SHP77 (cell line): ENCODE results near the gene RERE.

ENCODE experiments used
- DNase-seq, 2 experiments: peaks; one replicate each; lab custom pipeline; 2025; lab: John Stamatoyannopoulos, UW

The RERE gene

DNA sequence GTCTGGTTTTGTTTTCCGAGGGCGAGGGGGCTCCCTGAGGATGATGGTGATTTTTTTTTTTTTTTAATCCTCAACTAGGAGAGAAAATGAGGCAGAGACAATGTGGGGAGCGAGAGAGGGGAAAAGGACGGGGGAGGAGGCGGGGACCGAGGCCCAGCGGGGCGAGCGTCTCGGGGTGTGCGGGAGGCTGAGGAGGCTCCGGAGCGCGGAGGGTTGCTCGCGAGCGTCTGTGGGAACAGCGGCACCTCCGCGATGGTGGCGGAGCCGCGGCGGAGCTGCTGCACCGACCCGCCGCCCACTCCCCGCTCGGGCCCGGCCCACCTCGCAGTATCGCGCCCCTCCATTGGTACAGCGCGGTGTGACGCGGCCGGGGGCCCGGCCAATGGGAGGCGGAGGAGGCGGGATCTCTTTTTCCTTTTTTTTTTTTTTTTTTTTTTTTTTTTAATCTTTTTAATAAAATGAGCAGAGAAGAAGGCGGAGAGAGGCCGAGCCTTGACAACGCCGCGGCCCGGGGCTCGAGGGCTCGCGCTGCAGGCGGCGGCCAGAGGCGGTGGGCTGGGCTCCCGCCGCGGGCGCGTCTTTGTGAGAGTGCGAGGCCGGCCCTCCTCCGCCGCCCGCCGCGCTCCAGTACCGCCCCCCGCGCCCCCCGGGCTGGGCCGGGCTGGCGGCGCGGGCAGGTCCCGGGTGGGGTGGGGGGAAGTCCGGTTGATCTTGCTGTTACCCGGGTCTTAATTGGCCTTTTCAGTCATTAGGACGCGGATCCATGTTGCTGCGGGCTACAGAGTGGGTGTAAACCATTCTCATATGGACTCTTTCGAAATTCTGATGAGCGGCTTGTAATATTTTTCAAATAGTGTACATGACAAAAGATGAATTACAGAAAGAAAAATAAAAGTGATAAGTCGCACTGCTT lies at the start of gene RERE:
Gene RERE (minus strand): TSS at position 229 of the 913 bp plus-strand sequence.
- DNase-seq, result peak; percentile 84 to 86

DNA sequence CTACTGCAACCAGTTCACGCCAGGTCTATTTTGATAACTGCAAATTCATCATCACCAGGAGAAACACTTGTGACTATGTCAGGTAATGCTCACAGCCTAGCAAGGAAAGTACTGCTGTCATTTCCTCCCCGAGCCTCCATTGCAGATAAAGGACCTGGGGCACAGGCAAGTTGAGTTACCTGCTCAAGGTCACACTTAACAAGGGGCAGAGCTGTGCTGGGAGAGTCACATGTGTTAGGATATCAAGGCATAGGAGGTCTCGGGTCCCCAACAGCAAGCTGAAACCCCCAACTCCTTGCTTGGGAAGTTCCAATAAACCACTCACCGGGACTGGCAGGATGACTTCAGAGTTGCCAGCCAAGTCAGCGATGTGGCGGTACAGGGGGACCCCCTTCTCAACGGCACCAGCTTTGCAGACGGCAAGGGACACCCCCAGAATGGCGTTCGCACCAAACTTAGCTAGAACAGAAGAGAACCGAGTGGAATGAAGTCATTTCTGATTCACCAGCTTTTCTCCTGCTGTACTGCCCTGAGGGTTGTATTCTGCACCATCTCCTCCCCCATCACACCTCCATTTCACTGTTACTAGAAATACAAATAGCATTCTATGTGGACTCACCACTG lies 49.5 kb upstream of the RERE start:
- DNase-seq, result no peak

DNA sequence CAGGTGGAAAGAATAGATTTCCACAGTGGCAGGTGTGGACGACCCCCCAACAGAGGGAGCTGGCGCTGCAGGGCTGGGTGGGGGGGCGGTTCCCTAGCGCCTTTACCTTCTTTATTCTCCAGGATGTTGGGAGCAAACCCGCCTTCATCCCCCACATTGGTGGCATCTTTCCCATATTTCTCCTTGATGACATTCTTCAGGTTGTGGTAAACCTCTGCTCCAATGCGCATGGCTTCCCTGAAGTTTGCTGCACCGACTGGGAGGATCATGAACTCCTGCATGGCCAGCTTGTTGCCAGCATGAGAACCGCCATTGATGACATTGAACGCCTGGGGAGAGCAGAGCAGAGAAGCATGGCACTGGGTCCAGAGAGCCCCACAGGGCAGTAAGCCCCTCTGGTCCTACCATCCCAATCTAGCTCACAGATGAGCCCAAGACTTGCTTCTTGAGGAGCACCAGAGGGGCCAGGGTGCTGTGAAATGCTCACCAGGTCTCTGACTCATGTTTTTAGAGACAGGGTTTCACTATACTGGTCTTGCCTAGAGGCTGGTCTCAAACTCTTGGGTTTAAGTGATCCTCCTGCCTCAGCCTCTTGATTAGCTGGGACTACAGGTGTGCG lies 48.8 kb upstream of the RERE start:
- DNase-seq, result no peak

DNA sequence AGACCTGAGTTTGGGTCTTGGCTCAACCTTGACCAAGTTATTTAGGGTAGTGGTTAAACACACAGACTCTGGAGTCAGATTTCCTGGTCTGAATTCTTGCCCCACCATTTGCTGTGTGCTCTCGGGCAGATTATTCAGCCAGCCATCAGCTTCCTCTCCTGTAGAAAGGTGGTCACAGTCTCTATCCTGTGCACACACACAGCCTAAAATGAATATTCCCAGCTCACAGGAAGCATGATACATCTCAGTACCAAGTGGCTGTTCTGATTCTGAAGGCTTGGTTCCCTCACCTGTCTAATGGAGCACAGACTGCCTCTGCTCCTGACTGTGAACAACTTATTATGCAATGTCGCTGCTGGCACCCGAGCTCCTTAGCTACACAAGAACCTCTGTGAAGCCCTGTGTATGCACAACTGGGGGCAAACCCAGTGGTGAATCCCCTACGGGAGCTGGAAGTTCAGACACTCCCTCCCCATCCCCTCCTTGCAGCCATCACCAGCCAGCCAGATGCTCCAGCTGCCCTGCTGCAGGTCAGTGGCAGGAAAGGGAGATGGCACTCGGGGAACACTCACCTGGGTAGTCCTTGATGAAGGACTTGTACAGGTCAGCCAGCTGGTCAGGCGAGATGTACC lies 47.4 kb upstream of the RERE start:
- no peak for DNase-seq

DNA sequence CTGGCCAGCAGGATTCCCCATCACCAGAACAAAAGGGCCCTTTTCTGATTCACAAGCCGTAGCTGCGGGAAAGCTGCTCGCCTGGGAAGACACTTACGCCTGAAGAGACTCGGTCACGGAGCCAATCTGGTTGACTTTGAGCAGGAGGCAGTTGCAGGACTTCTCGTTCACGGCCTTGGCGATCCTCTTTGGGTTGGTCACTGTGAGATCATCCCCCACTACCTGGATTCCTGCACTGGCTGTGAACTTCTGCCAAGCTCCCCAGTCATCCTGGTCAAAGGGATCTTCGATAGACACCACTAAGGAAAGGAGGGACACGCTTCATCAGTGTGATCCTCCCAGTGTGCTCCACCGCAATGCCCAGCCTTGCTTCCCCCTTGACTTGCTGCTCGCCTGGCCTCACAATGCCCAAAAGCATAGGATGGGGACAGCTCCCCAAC lies 46.4 kb upstream of the RERE start:
- DNase-seq, result no peak

DNA sequence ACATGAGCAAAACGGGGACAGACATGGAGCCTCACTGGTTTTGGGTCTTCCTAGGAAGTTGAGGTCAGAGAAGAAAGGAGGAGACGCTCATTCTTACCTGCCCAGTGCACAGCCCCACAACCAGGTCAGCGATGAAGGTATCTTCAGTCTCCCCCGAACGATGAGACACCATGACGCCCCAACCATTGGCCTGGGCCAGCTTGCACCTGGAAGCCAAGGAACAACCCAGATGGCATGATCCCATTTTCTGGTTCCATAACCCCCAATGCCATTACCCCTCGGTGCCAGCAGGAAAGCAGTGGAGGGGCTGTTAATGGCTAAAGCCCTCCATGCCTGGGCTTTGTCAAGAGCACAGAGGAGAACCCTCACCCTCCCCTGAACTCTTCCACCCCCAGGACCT lies 45.7 kb upstream of the RERE start:
- DNase-seq, result no peak

DNA sequence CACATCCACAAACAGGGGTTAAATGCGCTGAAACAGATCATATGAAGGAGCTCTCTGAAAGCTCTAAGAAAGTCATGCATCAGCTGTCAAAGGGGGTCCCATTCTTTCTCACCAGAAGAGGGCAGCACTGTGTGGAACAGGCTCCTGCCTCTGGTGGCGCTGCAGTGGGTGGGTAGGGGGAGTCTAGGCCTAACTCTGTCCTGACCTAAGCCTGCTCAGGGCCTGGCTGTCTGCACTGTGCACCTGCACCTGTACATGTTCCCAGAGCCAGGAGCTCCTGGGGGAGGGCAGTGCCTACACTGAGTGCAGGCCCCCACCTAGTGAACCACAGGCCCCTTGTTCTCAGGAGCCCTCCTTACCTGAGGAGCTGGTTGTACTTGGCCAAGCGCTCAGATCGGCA lies 45.1 kb upstream of the RERE start:
- DNase-seq, result peak; percentile 24 to 29

DNA sequence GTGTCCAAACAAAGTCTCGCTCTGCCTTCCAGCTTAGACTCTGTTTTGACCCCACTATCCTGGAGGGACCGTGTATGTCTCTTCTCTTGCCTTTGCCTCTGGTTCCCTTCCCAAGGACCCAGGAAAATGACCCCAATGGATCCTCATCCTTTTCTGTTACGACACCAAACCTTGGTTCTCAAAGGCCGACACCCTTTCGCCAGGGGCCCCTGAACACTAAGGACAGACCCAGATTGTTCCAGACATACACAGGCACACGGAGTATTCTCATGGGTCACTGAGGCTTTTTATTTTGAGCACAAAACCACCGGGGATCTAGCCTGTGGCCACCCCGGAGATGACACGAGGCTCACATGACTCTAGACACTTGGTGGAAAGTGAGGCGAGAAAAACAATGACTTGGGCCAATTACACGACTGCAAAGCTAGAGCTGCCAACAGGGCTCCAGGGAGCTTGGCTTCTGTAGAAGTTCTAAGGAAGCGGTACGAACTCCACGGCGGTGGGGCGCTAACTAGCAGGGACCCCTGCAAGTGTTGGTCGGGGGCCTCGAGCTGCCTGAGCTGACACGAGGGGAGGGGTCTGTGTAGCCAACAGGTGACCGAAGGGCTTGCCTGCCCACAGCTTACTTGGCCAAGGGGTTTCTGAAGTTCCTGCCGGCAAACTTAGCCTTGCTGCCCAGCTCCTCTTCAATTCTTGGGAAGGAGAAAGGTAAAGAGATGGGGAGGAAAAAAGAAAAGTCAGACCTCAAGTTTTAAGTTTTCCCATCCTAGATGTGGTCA lies 43.5 kb upstream of the RERE start:
- DNase-seq, result no peak

DNA sequence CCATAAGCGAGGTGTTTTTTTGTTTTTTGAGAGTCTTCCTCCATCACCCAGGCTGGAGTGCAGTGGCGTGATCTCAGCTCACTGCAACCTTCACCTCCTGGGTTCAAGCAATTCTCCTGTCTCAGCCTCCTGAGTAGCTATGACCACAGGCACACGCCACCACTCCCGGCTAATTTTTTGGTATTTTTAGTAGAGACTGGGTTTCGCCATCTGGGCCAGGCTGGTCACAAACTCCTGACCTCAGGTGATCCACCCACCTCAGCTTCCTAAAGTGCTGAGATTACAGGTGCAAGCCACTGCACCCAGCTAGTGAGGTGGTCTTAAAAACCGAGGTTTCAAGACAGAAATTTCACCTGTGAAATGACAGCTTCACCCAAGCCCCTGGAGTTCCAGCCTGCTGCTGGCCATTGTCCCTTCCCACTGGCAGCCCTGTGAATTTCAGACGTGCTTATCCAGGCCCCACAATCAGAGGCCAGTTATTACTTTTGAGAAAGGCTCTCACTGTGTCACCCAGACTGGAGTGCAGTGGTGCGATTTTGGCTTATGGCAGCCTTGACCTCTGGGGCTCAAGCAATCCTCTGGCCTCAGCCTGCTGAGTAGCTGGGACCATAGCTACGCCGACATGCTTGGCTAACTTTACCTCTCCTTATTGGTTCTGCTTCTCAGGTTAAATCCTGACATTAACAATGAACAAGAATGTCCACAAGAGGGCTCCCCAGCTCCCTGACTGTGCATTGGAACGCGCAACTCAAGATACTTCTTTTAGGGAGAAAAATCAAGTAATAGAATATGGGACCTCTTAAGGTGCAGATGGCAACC lies 41.7 kb upstream of the RERE start:
- peak in 1 of 2 experiments; percentile 28 for DNase-seq

DNA sequence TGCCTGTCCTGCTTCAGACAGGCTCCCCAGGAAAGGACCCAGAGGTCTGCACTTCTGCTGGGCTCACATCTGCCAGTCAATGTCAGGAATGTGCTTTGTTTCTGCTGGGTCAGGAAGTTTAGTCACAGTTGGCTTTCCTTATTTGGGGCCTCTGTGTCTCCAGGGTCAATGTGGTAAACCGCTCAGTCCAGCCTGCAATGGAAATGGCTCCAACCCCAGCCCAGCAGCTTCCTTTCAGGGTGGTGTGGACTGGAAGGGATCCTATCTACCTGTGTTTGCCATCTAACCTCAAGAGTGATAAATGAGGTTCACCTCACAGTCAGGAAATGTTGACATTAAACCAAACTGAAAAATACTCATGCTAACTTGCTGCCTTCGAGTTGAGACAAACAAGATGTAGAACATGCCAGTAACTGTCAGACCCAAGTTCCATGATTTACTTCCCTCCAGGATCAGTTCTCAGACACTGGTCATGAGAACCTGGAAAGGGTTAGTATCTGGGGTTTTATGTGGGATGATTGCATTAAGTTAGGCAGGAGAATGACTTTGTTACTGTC lies 40.8 kb upstream of the RERE start:
- DNase-seq, result no peak

DNA sequence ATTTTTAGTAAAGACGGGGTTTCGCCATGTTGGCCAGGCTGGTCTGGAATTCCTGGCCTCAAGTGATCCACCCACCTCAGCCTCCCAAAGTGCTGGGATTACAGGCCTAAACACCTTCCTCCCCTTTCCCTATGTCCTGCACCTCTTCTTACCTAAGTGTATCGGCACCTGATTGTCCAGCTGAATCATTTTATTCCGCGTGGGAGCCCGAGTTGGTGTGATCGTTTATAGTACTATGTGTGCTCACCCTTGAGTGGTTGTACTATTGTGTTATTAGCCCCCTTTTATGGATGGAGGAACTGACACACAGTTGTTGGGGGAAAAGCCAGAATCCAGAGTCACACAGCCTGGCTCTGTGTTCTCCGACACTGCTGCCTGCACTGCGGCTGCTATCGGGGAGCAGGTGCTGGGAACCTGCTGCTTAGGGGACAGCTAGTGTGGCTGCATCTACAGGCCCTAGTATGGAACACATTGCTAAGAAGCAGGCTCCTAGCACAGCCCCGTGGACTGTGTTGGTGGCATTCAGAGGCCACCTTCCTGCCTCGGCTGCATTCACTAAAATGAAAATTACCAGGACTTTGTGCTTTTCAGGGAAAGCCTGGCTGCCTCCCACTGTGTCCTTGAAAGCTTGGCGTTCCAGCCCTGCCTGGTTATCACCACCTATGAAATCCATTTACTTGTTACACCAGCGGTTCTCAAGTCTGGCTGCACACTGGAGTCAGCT lies 39.4 kb upstream of the RERE start:
- DNase-seq, result no peak

DNA sequence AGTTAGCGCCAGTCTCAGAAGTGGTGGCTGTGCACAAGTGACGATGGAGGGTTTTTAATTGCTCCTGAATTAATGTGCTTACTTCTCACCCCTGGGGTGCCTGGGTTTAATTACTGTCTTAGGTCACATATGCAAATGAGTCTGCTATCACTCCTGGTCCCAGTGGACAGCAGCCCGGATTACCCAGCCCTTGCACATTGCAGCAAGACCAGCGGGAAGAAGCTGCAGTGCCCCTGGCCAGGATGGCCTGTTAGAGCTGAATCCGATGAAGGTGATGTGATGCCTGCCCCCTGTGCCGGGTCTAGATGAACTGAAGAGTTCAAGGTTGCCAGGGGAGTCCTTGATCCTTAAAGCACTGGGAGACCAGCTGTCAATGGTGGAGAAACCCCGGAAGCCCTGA lies 36.8 kb upstream of the RERE start:
- no peak for DNase-seq

DNA sequence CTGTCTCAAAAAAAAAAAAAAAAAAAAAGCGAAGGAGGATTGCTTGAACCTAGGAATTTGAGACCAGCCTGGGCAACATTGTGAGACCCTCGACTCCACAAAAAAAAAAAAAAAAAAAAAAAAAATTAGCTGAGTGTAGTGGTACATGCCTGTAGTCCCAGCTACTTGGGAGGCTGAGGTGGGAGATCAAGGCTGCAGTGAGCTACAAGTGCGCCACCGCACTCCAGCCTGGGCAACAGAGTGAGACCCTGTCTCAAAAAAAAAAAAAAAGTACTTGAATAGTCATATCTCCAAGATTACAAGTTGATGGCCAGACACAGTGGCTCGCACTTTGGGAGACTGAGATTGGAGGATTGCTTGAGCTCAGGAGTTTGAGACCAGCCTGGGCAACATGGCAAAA lies 33.6 kb upstream of the RERE start:
- no peak for DNase-seq

DNA sequence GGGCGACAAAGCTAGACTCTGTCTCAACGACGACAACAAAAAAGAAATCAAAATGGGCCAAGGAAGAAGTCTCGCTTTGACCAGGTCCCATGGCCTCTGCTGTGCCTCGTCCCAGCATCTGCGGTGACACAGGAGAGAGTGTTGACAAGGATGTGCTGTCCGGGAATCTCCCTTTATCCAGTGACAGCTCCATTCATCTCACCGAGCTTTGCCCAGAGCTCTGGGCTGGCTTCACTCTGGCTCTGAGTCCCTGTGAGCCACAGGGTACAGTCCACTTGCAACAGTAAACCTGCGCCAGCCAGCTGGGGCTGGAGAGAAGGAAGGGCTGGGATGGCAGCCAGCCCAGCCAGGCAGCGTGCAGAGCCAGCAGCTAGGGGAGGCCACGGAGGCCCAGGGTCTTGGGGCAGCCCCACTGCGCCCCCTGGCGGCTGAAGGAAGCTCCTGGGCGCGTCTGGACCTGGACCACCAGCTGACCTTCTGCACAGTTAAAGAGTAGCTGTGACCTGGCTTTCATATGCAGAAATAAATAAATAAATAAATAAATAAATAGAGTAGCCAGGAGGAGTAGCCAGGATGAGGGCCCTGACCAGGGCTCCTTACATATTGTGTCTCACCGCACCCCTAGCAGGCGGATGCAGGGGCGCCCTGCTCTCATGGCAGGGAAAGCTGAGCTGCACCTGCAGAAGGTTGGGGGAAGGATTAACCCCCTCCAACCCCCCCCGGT lies 31.4 kb upstream of the RERE start:
- peak; percentile 88 to 92 for DNase-seq

DNA sequence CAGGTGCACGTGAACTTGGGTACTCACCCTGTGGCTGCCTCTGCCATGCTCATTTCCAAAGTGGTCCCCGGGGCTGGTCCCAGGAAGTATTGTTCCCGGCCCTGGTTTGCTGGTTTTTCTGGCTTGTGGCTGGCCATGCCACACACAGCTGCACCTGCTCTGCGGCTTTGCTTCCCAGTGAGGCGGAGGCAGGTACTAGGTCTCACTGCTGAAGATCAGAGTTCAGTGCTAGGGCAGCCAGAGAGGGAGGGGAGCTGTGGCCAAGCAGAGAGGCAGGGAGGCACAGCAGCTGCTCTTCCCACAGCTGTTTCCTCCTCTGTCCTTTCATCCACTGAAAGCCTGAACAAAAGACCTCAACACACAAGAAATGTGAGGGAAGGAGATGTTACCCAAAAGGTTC lies 30.6 kb upstream of the RERE start:
- peak; percentile 38 to 65 for DNase-seq

DNA sequence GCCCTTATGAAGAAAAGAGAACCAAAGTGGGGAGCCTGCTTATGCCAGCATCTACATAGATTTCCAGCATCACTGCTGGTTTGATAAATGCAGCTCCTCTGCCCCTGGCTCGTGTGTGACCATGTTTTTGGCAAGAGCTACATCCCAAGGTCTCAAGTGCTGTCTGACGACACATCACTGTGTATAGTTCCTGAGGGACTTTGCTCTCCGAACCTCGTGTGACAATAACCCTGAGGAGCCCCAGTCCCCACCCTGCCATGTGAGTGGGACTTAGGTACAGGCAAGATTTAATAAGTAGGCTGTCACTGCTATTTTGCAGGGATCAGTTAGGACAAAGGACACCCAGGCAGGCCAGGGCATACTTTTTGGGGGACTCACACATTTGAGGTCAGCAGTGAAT lies 28.8 kb upstream of the RERE start:
- no peak for DNase-seq

DNA sequence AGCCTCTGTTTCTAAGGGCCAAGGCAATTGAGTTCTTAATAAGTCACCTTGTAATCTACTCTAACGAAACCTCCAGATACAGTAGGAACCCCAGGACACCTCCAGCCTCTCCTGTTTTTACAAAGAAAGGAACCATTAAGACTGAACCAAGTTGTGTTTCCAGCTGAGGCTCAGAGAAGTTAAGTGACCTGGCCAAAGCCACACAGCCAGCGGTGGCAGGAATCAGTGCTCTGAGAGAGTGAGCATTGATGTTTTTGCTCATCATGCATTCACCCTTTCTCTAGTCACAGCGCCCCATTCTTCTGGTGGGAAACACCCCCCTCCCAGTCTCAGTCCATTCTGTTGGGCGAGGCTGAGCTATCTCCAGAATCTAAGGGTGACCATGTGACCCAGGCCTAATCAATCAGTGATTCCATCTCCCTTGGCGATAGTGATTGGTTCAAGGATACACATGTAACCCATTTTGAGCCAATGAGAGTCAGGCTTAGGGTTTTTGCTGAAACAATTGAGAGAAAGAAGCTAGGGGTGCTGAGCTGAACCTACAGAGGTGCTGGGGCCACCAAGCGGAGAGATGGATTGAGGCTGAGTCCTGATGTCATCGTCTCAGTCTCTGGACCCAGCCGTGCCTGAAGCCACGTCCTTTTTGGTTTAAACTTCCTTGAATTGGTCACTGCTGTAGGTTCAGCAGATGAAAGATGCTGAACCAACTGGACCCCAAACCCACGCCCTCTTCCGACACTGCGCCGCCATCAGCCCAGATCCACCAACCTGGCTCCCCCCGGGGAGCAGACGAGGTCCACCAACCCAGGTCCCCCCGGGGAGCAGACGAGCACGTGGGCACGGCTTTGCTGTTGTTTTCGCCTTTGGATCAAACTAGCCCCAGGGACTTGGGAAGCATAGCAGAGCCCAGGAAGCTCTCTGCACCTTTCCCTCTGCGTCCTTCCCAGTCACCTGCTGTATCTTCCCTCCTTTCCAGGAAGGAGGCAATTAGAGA lies 28.0 kb upstream of the RERE start:
- DNase-seq, result no peak

DNA sequence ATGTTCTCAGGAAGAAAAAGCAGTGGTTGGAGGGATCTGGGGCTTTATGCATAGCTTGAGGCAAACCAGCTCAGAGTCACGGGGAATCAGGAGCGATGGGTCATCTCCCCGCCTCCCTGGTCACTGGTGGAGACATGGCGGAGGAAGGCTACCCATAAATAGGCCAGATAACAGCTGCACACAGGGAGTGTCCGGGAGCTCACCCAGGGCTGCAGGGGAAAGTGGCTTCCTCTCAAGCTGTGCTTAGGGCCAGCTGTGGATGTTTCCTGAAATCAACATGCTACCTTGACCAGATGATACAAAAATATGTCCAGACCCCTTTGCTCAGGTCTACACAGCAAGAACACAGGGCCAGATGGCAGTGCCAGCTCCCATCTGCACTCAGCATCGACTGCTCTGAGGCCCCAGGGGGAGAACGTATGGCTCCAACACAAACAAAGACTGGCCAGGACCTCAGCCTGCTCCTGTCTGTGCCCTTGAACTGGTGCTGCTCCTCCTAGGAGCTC lies 27.1 kb upstream of the RERE start:
- DNase-seq, result no peak
